HepG2 (cell line): ENCODE data around the gene ARHGAP26.

ENCODE experiments used
- HNF4A ChIP-seq: sonication (generic); formaldehyde crosslinking; IDR thresholded peaks from 2 replicates; pipeline ENCODE4 v1.4.0; 2020; ENCODE audit warnings: missing genetic modification reagents
- PRDM10 ChIP-seq: sonication (generic); formaldehyde crosslinking; IDR thresholded peaks from 2 replicates; pipeline ENCODE4 v1.4.0; 2020; ENCODE audit warnings: low read depth, missing genetic modification reagents
- SIN3B ChIP-seq: fragments of 150-350 bp; IDR thresholded peaks from 2 replicates; pipeline ENCODE4 v1.6.1; 2014; ENCODE audit warnings: low read length
- ZNF224 ChIP-seq: sonication (generic); formaldehyde crosslinking; IDR thresholded peaks from 2 replicates; pipeline ENCODE4 v1.5.0; 2020; ENCODE audit warnings: mild to moderate bottlenecking, missing genetic modification reagents

GRCh38 chr5:143134269-143134668 is 364.1 kb downstream of the ARHGAP26 start:
- no peak for TF ChIP-seq HNF4A
- TF ChIP-seq SIN3B: no peak
- no peak for TF ChIP-seq PRDM10 (CRISPR knock-in tag)
- TF ChIP-seq ZNF224 (CRISPR knock-in tag): no peak
